ENCODE results near the gene ATOSA.

DNA sequence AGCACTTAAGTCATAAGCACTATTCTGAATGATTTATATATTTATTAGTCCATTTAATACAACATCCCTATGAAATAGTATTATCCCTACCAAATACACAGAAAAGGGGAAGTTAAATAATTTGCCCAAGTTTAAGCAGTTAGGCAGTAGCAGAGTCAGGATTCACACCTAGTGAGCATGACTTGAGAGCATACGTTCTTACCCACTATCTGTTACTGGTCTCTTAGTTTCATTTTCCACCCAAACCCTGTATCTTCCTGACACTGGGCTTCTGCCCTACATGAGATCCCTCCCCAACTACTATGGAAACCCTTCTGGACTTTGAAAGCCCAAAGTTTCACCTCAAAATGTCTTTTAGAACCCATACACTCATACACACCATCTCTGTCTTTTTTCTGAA lies 4.4 kb upstream of the ATOSA start:
- TF ChIP-seq, protein P1, sequence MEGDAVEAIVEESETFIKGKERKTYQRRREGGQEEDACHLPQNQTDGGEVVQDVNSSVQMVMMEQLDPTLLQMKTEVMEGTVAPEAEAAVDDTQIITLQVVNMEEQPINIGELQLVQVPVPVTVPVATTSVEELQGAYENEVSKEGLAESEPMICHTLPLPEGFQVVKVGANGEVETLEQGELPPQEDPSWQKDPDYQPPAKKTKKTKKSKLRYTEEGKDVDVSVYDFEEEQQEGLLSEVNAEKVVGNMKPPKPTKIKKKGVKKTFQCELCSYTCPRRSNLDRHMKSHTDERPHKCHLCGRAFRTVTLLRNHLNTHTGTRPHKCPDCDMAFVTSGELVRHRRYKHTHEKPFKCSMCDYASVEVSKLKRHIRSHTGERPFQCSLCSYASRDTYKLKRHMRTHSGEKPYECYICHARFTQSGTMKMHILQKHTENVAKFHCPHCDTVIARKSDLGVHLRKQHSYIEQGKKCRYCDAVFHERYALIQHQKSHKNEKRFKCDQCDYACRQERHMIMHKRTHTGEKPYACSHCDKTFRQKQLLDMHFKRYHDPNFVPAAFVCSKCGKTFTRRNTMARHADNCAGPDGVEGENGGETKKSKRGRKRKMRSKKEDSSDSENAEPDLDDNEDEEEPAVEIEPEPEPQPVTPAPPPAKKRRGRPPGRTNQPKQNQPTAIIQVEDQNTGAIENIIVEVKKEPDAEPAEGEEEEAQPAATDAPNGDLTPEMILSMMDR (IDR thresholded peaks at IDR 0.05) = no peak
- TF ChIP-seq POLR2A (IDR thresholded peaks at IDR 0.05) (no peak), EP300 (IDR thresholded peaks at IDR 0.05) (no peak), POLR2AphosphoS5 (IDR thresholded peaks at IDR 0.05) (no peak)
